NCI-H524 treated with DMSO at 0.1 percent for 48 hours (cell line): ENCODE results near the gene CCDC179.
A peak's percentile ranks its signal among the peaks of the same experiment; 100 is the strongest.

ENCODE experiments used
- DNase-seq: peaks from one replicate; lab custom pipeline; 2025; lab: John Stamatoyannopoulos, UW

CCDC179 gene

GRCh38 chr11:22807855-22808570, 52.3 kb downstream of the CCDC179 start:
- no peak for DNase-seq

- DNase-seq = no peak
These were observed 52.9 kb downstream of the CCDC179 start for GRCh38 chr11:22807391-22807790.

- no peak for DNase-seq
These were observed 57.4 kb downstream of the CCDC179 start for GRCh38 chr11:22802861-22803260.

GRCh38 chr11:22800482-22800881, 59.8 kb downstream of the CCDC179 start:
- DNase-seq = peak; percentile 96

DNA sequence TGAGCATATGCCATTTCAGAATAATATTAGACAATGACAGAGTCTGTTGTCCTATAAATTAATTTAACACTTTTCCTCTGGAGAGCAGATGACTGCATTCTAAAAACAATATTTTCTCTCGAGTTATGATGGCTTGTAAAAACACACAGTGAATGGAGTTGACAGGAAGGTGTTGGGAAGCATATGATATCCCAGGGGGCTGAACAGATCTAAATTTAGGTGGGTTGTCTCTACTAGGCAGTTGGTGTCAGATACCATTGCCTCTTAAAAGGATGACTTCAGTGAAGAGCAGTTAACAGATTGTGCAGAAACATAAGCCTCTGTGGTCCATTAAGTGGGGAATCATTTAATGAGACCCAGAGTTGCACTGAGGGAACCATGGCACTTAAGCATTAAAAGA, 61.4 kb downstream of the CCDC179 start:
- DNase-seq = peak; percentile 90

DNA sequence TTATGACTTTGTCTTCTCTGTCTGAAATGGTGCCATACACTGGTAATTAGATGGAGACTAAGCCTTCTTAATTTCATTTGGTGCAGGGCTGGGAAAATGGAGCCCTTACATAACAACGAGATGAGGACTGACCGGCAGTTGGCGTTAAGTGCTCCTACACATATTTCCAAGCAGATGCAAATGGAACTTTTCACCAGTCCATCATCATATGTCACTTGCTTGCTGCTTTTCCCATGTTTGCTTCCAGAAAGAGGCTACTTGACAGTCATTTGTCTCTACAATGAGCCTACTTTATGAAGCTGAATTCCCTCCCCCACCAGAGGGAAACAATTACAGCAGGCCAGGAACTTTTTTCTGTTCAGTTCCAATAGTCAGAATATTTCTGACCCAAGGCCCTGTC, 63.2 kb downstream of the CCDC179 start:
- peak; percentile 68 for DNase-seq
